Neural crest cell (in vitro differentiated cells): ENCODE results near the gene SLU7. TPM values are rescaled to one million over a fixed set of nuclear protein-coding genes. Genes with fewer than 3 reads are reported as not detected.

Experiments used
- DNase-seq: peaks from one replicate; pipeline ENCODE4 v3.0.0; 2021; ENCODE audit warnings: low read depth, mixed read lengths, low spot score
- H3K27ac Mint-ChIP-seq: one replicate; pipeline ENCODE4 v1.8.0; 2021; ENCODE audit warnings: mild to moderate bottlenecking, mixed read lengths; ENCODE audit not compliant: unreplicated experiment
- H3K27me3 Mint-ChIP-seq: 2 replicates; pipeline ENCODE4 v1.8.0; 2021; ENCODE audit warnings: low read depth, mild to moderate bottlenecking, mixed read lengths
- H3K36me3 Mint-ChIP-seq: 2 replicates; pipeline ENCODE4 v1.8.0; 2021; ENCODE audit warnings: low read depth, mild to moderate bottlenecking, mixed read lengths
- H3K4me1 Mint-ChIP-seq: 2 replicates; pipeline ENCODE4 v1.8.0; 2021; ENCODE audit warnings: mixed read lengths
- H3K4me3 Mint-ChIP-seq: one replicate; pipeline ENCODE4 v1.8.0; 2021; ENCODE audit warnings: mild to moderate bottlenecking, mixed read lengths
- H3K9me3 Mint-ChIP-seq: 2 replicates; pipeline ENCODE4 v1.8.0; 2021; ENCODE audit warnings: mixed read lengths
- CTCF ChIP-seq: fragments of 200-600 bp; sonication (generic); conservative IDR thresholded peaks from 2 replicates; pipeline ENCODE4 v1.5.0; 2021; ENCODE audit warnings: antibody characterized with exemption, mild to moderate bottlenecking
- total RNA-seq: library from RNA; stranded (reverse); gene quantifications from 2 replicates; pipeline ENCODE4 v1.2.1, GENCODE V29; 2021

The SLU7 gene
- total RNA-seq, 1 donor from 2014 or later: 26.2 TPM

- no peak for TF ChIP-seq CTCF
- no peak overlapping the region for H3K4me3 Mint-ChIP-seq
- peaks cover 13% of the 10 kb centered on the region for H3K27me3 Mint-ChIP-seq
- H3K27ac Mint-ChIP-seq: no peak overlapping the region
- peaks cover 8% of the 10 kb centered on the region for H3K9me3 Mint-ChIP-seq
- H3K4me1 Mint-ChIP-seq: no peaks in the 10 kb centered on the region
- DNase-seq: no peak
- H3K36me3 Mint-ChIP-seq: peaks cover 2% of the 10 kb centered on the region
Measured at GRCh38 chr5:160449458-160449857, 30.6 kb upstream of the SLU7 start.

DNA sequence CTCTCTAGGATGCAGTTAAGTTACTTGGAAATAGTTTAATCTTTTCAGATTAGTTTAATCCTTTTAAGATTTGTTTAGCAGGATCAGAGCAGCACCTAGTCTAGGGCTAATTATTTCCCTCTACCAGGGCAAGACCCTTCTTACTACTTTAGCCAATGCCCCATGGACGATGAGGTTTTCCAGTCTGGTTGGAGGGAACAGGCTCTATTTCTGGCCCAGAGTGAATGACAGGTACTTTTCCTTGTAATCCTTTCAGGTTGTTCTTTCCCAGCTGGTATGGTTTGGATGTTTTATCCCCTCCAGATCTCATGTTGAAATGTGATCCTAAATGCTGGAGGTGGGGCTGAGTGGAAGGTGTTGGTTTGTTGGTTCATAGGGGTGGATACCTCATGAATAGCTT, 30.0 kb upstream of the SLU7 start:
- Mint-ChIP-seq H3K9me3 (peaks cover 8% of the 10 kb centered on the region), H3K27ac (no peak overlapping the region), H3K4me3 (no peak overlapping the region), H3K36me3 (peaks cover 2% of the 10 kb centered on the region), H3K4me1 (no peaks in the 10 kb centered on the region), H3K27me3 (peaks cover 16% of the 10 kb centered on the region)
- DNase-seq: no peak
- no peak for TF ChIP-seq CTCF

DNA sequence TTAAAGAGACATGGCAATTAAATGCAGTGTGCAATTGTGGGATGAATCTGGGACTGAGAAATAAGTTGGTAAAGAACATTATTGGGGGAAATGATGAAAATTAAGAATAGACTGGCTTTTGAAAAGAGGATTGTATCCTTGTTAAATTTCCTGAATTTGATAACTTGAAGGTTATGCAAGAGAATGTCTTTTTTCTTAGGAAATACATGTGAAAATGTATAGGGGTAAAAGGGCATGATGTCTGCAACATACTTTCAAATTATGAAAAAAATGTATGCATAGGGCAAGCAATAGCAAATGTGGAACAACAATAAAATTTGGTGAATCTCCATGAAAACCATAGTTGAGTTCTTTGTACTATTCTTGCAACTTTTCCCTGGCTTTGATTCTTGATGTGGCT, 26.9 kb upstream of the SLU7 start:
- no peak overlapping the region for H3K4me3 Mint-ChIP-seq
- H3K9me3 Mint-ChIP-seq: peaks cover 8% of the 10 kb centered on the region

GRCh38 chr5:160445132-160445531, 26.3 kb upstream of the SLU7 start:
- Mint-ChIP-seq H3K9me3 (peaks cover 8% of the 10 kb centered on the region), H3K4me1 (no peaks in the 10 kb centered on the region), H3K27me3 (peaks cover 10% of the 10 kb centered on the region), H3K27ac (no peak overlapping the region), H3K36me3 (peaks cover 2% of the 10 kb centered on the region), H3K4me3 (no peak overlapping the region)
- TF ChIP-seq CTCF: no peak
- DNase-seq: no peak

More for the DNA sequence above, 26.9 kb upstream of the SLU7 start:
- peaks cover 10% of the 10 kb centered on the region for H3K27me3 Mint-ChIP-seq
- H3K4me1 Mint-ChIP-seq: no peaks in the 10 kb centered on the region
- no peak for TF ChIP-seq CTCF
- DNase-seq: no peak
- peaks cover 2% of the 10 kb centered on the region for H3K36me3 Mint-ChIP-seq
- H3K27ac Mint-ChIP-seq: no peak overlapping the region

- DNase-seq: no peak
- no peak overlapping the region for H3K27ac Mint-ChIP-seq
- peaks cover 10% of the 10 kb centered on the region for H3K27me3 Mint-ChIP-seq
- no peaks in the 10 kb centered on the region for H3K36me3 Mint-ChIP-seq
- no peak for TF ChIP-seq CTCF
- no peak overlapping the region for H3K4me3 Mint-ChIP-seq
- peaks cover 6% of the 10 kb centered on the region for H3K9me3 Mint-ChIP-seq
- no peaks in the 10 kb centered on the region for H3K4me1 Mint-ChIP-seq
Measured at GRCh38 chr5:160444407-160444806, 25.5 kb upstream of the SLU7 start.
